ENCODE data around the gene NLN. TPM values are rescaled to one million over a fixed set of nuclear protein-coding genes. Genes with fewer than 3 reads are reported as not detected.

NLN gene
- total and polyA plus RNA-seq, 2 of the 13 experiments (the other 11 are each of a cell fraction or from before 2014, with no cell fraction given) = 11.9 to 36.7 TPM

- TF ChIP-seq ZMYM4 (CRISPR knock-in tag; IDR thresholded peaks at IDR 0.05) (peak; percentile 11; the same call in 1 of the 2 replicates), TEAD3 (CRISPR knock-in tag; optimal IDR thresholded peaks at IDR 0.05; ENCODE audit: borderline replicate concordance) (peak; percentile 5), PAX8 (CRISPR knock-in tag; IDR thresholded peaks at IDR 0.05; ENCODE audit: borderline replicate concordance) (no peak), MAZ (IDR thresholded peaks at IDR 0.05; ENCODE audit: borderline replicate concordance, low read depth, low read length) (no peak), MAZ (CRISPR knock-in tag; IDR thresholded peaks at IDR 0.05; ENCODE audit: low read depth) (no peak; the same call in 1 of the 2 replicates), ZNF782 (CRISPR knock-in tag; IDR thresholded peaks at IDR 0.05; ENCODE audit: borderline replicate concordance) (no peak), ZFP90 (CRISPR knock-in tag; IDR thresholded peaks at IDR 0.05; ENCODE audit: borderline replicate concordance) (0 out of 2 replicates have a peak, but pooled peaks have one; percentile 6)
- TF ChIP-seq, protein P1, sequence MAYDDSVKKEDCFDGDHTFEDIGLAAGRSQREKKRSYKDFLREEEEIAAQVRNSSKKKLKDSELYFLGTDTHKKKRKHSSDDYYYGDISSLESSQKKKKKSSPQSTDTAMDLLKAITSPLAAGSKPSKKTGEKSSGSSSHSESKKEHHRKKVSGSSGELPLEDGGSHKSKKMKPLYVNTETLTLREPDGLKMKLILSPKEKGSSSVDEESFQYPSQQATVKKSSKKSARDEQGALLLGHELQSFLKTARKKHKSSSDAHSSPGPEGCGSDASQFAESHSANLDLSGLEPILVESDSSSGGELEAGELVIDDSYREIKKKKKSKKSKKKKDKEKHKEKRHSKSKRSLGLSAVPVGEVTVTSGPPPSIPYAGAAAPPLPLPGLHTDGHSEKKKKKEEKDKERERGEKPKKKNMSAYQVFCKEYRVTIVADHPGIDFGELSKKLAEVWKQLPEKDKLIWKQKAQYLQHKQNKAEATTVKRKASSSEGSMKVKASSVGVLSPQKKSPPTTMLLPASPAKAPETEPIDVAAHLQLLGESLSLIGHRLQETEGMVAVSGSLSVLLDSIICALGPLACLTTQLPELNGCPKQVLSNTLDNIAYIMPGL (CRISPR knock-in tag; IDR thresholded peaks at IDR 0.05; ENCODE audit: borderline replicate concordance in 1 of 2, low read depth in 1 of 2) = no peak
Measured at GRCh38 chr5:65722575-65723403, 784 bp downstream of the NLN start (continued).

- BruUV-seq (replicated peaks) = no TSS peak
- no peak overlapping the region for H3K9ac ChIP-seq (ENCODE audit: insufficient read depth, low read depth, low read length)
- TF ChIP-seq ZNF496 (CRISPR knock-in tag; IDR thresholded peaks at IDR 0.05; ENCODE audit: insufficient replicate concordance) (no peak), HNRNPLL (IDR thresholded peaks at IDR 0.05; ENCODE audit: low read depth, low read length, poor library complexity, severe bottlenecking) (no peak), RBAK (CRISPR knock-in tag; IDR thresholded peaks at IDR 0.05) (no peak), ZNF256 (CRISPR knock-in tag; conservative IDR thresholded peaks at IDR 0.05) (no peak), ZNF276 (CRISPR knock-in tag; IDR thresholded peaks at IDR 0.05; ENCODE audit: low read depth) (no peak), ZNF878 (CRISPR knock-in tag; IDR thresholded peaks at IDR 0.05) (no peak), ZNF329 (CRISPR knock-in tag; IDR thresholded peaks at IDR 0.05; ENCODE audit: low read depth) (no peak)
- H3K27me3 ChIP-seq (ENCODE audit: control insufficient read depth in 1 of 2, insufficient read depth in 2 of 2, low read length in 2 of 2) = no peaks in the 10 kb centered on the region; a peak in 1 of 5 replicates
- H3K4me2 ChIP-seq (ENCODE audit: low read depth, low read length) = no peak overlapping the region
- ChIA-PET POLR2A (interaction anchor here (1.7 kb wide), 1 partner anchor 417 kb away, joined by 3 read pairs; the partner anchor contains the start of gene SREK1), CTCF (ENCODE audit: low intra/inter-chr PET ratio, low total read pairs) (no interaction called here)
- no peak for FAIRE-seq
- no peak overlapping the region for H2AFZ ChIP-seq (ENCODE audit: low read length)
- ATAC-seq = no peak
- no peak overlapping the region for H3K4me3 ChIP-seq (replicated peaks in 1 of 3; ENCODE audit: insufficient read depth in 1 of 3, low read depth in 2 of 3, low read length in 3 of 3)
- peaks cover 40% of the 10 kb centered on the region for H3K4me1 ChIP-seq (ENCODE audit: insufficient read depth, low read length)
- in situ Hi-C loops (cut with HindIII; ENCODE audit: extremely low pct_ligation_motif_present, low pct_unique_long_range_greater_than_20kb) = no loop called here
- H3K9me3 ChIP-seq (ENCODE audit: low read length) = no peaks in the 10 kb centered on the region
- no peaks in the 10 kb centered on the region for H4K20me1 ChIP-seq (ENCODE audit: insufficient read depth, low read length)
- H3K27ac ChIP-seq (ENCODE audit: extremely low read length, insufficient read depth, low read length) = no peak overlapping the region
- no peak for DNase-seq (ENCODE audit: low spot score)
- no peaks in the 10 kb centered on the region for H3K36me3 ChIP-seq (replicated peaks in 1 of 2; ENCODE audit: control insufficient read depth in 1 of 2, insufficient read depth in 2 of 2, low read length in 2 of 2)
- peaks cover 60% of the 10 kb centered on the region for H3K79me2 ChIP-seq (ENCODE audit: insufficient read depth, low read length)
- intact Hi-C loops (cut with micrococcal nuclease; ENCODE audit: unreplicated experiment) = loop anchor here (10.0 kb wide), 1 partner anchor 417 kb away; the partner anchor contains the start of gene SREK1
- WGBS (ENCODE audit: low lambda C conversion rate) = 95% methylated on average over 7 of the region's 7 CpGs
Measured at GRCh38 chr5:65727491-65728156, 5.6 kb downstream of the NLN start.

All from HepG2 (cell line).